ENCODE measurements around the gene TMEM87B.

TMEM87B gene

DNA sequence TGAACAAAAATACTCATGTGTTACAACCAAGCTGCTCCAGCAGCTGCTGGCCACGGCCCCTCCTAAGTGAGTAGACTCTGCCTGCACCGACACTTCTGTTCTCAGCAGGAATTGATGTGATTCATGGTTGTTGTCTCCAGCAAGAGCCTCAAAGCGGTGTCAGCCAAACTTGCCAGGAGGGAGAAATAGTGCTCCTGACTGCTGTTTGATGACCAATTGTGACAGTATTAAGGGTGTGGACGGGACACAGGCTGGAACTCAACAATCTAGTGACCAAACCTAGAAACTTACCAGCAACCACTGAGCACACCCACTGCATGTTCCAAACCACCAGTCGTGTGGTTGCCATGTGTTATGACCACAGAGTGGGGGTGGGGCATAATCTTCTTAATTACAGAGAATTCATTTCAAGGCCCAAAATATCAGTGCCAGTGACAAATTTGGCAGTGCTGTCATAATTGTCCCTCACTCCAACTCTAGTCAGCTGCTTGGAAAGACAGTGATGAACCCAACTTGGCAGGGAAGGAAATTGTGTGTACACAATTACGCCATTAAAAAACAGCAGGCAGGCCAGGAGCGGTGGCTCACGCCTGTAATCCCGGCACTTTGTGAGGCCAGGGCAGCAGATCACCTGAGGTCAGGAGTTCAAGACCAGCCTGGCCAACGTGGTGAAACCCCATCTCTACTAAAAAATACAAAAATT, 113.5 kb downstream of the TMEM87B start:
- DNase-seq (ENCODE audit: low spot score), result no peak

Measured in putamen (tissue), 1 donor.